ENCODE results near the gene NUP107. TPM values are rescaled to one million over a fixed set of nuclear protein-coding genes. Genes with fewer than 3 reads are reported as not detected.

Gene NUP107
- total and polyA plus RNA-seq, 2 donors (not counting 1 experiment from before 2014, with no cell fraction given): 23.2 to 77.3 TPM

DNA sequence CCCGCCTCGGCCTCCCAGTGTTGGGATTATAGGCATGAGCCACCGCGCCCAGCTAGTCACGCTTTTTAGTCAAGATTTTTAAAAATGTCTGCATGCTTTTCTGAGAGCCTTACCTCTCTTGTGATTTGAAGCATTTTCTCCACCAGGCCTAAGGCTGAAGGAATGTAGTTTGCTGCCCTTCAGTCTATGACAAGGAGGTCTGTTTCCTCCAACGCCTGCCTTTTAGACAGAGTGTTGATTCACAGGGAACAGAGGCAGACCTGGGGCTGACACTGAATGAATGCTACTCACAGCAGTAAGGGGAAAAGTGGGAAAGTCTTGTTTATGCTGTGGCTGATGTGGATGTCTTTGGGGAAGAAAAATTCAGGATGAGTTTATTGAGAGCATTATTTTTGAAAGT is 94.0 kb downstream of the NUP107 start:
- TF ChIP-seq, protein P1, sequence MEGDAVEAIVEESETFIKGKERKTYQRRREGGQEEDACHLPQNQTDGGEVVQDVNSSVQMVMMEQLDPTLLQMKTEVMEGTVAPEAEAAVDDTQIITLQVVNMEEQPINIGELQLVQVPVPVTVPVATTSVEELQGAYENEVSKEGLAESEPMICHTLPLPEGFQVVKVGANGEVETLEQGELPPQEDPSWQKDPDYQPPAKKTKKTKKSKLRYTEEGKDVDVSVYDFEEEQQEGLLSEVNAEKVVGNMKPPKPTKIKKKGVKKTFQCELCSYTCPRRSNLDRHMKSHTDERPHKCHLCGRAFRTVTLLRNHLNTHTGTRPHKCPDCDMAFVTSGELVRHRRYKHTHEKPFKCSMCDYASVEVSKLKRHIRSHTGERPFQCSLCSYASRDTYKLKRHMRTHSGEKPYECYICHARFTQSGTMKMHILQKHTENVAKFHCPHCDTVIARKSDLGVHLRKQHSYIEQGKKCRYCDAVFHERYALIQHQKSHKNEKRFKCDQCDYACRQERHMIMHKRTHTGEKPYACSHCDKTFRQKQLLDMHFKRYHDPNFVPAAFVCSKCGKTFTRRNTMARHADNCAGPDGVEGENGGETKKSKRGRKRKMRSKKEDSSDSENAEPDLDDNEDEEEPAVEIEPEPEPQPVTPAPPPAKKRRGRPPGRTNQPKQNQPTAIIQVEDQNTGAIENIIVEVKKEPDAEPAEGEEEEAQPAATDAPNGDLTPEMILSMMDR (IDR thresholded peaks at IDR 0.05): no peak
- peaks cover 1% of the 10 kb centered on the region for H3K4me1 Mint-ChIP-seq

DNA sequence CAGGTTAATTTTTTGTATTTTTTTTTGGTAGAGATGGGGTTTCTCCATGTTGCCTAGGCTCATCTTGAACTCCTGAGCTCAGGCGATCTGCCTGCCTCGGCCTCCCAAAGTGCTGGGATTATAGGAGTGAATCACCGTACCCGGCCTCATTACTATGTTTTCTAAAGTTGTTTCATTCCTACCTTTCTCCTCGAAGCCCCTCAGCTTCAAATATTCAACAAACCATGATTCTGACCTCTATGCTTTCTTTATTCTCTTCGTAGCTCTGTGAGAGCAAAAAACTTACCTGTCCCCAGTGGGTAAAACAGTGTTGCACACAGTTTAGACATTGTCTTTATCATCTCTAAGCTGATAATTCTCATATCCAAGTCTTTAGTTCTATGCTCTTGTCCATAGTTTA is 95.0 kb downstream of the NUP107 start:
- CTCF ChIA-PET: interaction anchor here (1.0 kb wide), 1 partner anchor 48 kb away, joined by 4 read pairs; no protein-coding TSS in a partner anchor
- Mint-ChIP-seq H3K4me1 (peaks cover 1% of the 10 kb centered on the region), H3K4me3 (no peak overlapping the region), H3K9me3 (ENCODE audit: insufficient read depth) (no peaks in the 10 kb centered on the region), H3K27ac (no peak overlapping the region), H3K27me3 (no peaks in the 10 kb centered on the region)
- POLR2A ChIA-PET: no interaction called here
- Histone ChIP-seq H3K27me3 (replicated peaks in 1 of 4; ENCODE audit: control extremely low read depth in 1 of 4, control insufficient read depth in 3 of 4, insufficient read depth in 4 of 4, low read length in 3 of 4) (no peaks in the 10 kb centered on the region), H3K27ac (ENCODE audit: low read length in 2 of 2) (no peak overlapping the region), H3K79me2 (ENCODE audit: control insufficient read depth, insufficient read depth, low read length) (no peaks in the 10 kb centered on the region), H3K4me1 (ENCODE audit: control insufficient read depth in 2 of 2, insufficient read depth in 2 of 2, low read length in 2 of 2) (no peaks in the 10 kb centered on the region), H3K9me3 (ENCODE audit: control extremely low read depth in 1 of 3, control insufficient read depth in 2 of 3, insufficient read depth in 1 of 3, low read length in 2 of 3) (no peaks in the 10 kb centered on the region), H2AFZ (ENCODE audit: insufficient read depth, low read depth, low read length, poor library complexity, severe bottlenecking) (no peak overlapping the region), H3K4me2 (replicated peaks; ENCODE audit: low read depth, low read length, poor library complexity, severe bottlenecking) (no peak overlapping the region), H4K20me1 (ENCODE audit: control insufficient read depth, insufficient read depth, low read length, poor library complexity, severe bottlenecking) (no peaks in the 10 kb centered on the region), H3K9ac (ENCODE audit: low read length) (no peak overlapping the region), H3K36me3 (replicated peaks in 1 of 2; ENCODE audit: control extremely low read depth in 1 of 2, control insufficient read depth in 1 of 2, extremely low read depth in 1 of 2, insufficient read depth in 2 of 2, low read length in 1 of 2) (no peaks in the 10 kb centered on the region), H3K4me3 (ENCODE audit: control extremely low read depth in 1 of 5, extremely low read depth in 1 of 5, insufficient read depth in 1 of 5, low read depth in 2 of 5, low read length in 4 of 5) (no peak overlapping the region)
- no peak for ATAC-seq (ENCODE audit: low read depth)
- TF ChIP-seq, protein P1 (IDR thresholded peaks at IDR 0.05): no peak
- TF ChIP-seq EZH2 (IDR thresholded peaks at IDR 0.05; ENCODE audit: borderline replicate concordance, insufficient read depth, low read depth, low read length, poor library complexity, severe bottlenecking): no peak
- no peak for DNase-seq
- intact Hi-C loops (cut with micrococcal nuclease): no loop called here
- WGBS (ENCODE audit: insufficient coverage): 100% methylated on average over 3 of the region's 6 CpGs

More for the DNA sequence above, 94.0 kb downstream of the NUP107 start:
- intact Hi-C loops (cut with micrococcal nuclease): no loop called here
- Histone ChIP-seq H3K27ac (ENCODE audit: low read length in 2 of 2) (no peak overlapping the region), H3K27me3 (replicated peaks in 1 of 4; ENCODE audit: control extremely low read depth in 1 of 4, control insufficient read depth in 3 of 4, insufficient read depth in 4 of 4, low read length in 3 of 4) (no peaks in the 10 kb centered on the region), H3K79me2 (ENCODE audit: control insufficient read depth, insufficient read depth, low read length) (no peaks in the 10 kb centered on the region), H4K20me1 (ENCODE audit: control insufficient read depth, insufficient read depth, low read length, poor library complexity, severe bottlenecking) (no peaks in the 10 kb centered on the region), H3K9me3 (ENCODE audit: control extremely low read depth in 1 of 3, control insufficient read depth in 2 of 3, insufficient read depth in 1 of 3, low read length in 2 of 3) (no peaks in the 10 kb centered on the region), H3K36me3 (replicated peaks in 1 of 2; ENCODE audit: control extremely low read depth in 1 of 2, control insufficient read depth in 1 of 2, extremely low read depth in 1 of 2, insufficient read depth in 2 of 2, low read length in 1 of 2) (no peaks in the 10 kb centered on the region), H3K4me2 (replicated peaks; ENCODE audit: low read depth, low read length, poor library complexity, severe bottlenecking) (no peak overlapping the region), H2AFZ (ENCODE audit: insufficient read depth, low read depth, low read length, poor library complexity, severe bottlenecking) (no peak overlapping the region), H3K4me3 (ENCODE audit: control extremely low read depth in 1 of 5, extremely low read depth in 1 of 5, insufficient read depth in 1 of 5, low read depth in 2 of 5, low read length in 4 of 5) (no peak overlapping the region), H3K9ac (ENCODE audit: low read length) (no peak overlapping the region), H3K4me1 (ENCODE audit: control insufficient read depth in 2 of 2, insufficient read depth in 2 of 2, low read length in 2 of 2) (no peaks in the 10 kb centered on the region)
- Mint-ChIP-seq H3K4me3 (no peak overlapping the region), H3K27me3 (no peaks in the 10 kb centered on the region), H3K9me3 (ENCODE audit: insufficient read depth) (no peaks in the 10 kb centered on the region), H3K27ac (no peak overlapping the region)
- DNase-seq: no peak
- CTCF ChIA-PET: interaction anchor here (0.9 kb wide), 1 partner anchor 10 kb away, joined by 3 read pairs; no protein-coding TSS in a partner anchor
- 96% methylated on average over 5 of the region's 6 CpGs for WGBS (ENCODE audit: insufficient coverage)
- no peak for ATAC-seq (ENCODE audit: low read depth)
- POLR2A ChIA-PET: no interaction called here
